HG02943 (cell line): ENCODE results near the gene NELFB.

ENCODE experiments used
- ATAC-seq: cut with Tn5 transposase; IDR thresholded peaks from one replicate; pipeline ENCODE4 v1.9.1; 2021; ENCODE audit warnings: mild to moderate bottlenecking, low read depth, moderate library complexity; ENCODE audit not compliant: unreplicated experiment

The NELFB gene

GRCh38 chr9:137223078-137223970 lies 31.8 kb upstream of the NELFB start:
- ATAC-seq: peak; percentile 57

GRCh38 chr9:137224830-137225694 lies 30.1 kb upstream of the NELFB start, which contains the start of gene CYSRT1:
Gene CYSRT1 (plus strand): TSS chr9:137225174. CDS start chr9:137225622, 448 bp downstream.
- ATAC-seq: no peak

- no peak for ATAC-seq
Observed at GRCh38 chr9:137225699-137226331, 29.3 kb upstream of the NELFB start.

GRCh38 chr9:137226338-137227053 lies 28.6 kb upstream of the NELFB start:
- ATAC-seq: no peak

GRCh38 chr9:137227054-137227852 lies 27.9 kb upstream of the NELFB start, which contains the start of gene RNF224:
Gene RNF224 (plus strand): TSS chr9:137227502. CDS start chr9:137228336, 834 bp downstream.
- ATAC-seq: no peak

- no peak for ATAC-seq
Observed at GRCh38 chr9:137227853-137228505, 27.1 kb upstream of the NELFB start.

- no peak for ATAC-seq
Observed at GRCh38 chr9:137228506-137228967, 26.6 kb upstream of the NELFB start.

GRCh38 chr9:137228968-137229896 lies 25.9 kb upstream of the NELFB start:
- ATAC-seq: no peak

- ATAC-seq: no peak
Observed at GRCh38 chr9:137229903-137230704, 25.0 kb upstream of the NELFB start.

- no peak for ATAC-seq
Observed at GRCh38 chr9:137230705-137231371, 24.3 kb upstream of the NELFB start, which contains the start of gene SLC34A3. Gene SLC34A3 (plus strand): TSS chr9:137230901. CDS start chr9:137231703, 802 bp downstream.

GRCh38 chr9:137231372-137232039 lies 23.6 kb upstream of the NELFB start:
- no peak for ATAC-seq

GRCh38 chr9:137232101-137232500 lies 23.0 kb upstream of the NELFB start:
- no peak for ATAC-seq

- ATAC-seq: no peak
Observed at GRCh38 chr9:137232510-137232909, 22.6 kb upstream of the NELFB start.

- no peak for ATAC-seq
Observed at GRCh38 chr9:137233143-137233980, 21.8 kb upstream of the NELFB start.
